Liver (tissue), 3 donors: ENCODE measurements around the gene NUTM1.
A peak's percentile ranks its signal among the peaks of the same experiment; 100 is the strongest.

Source experiments
- CTCF ChIP-seq: fragments of 150-350 bp; IDR thresholded peaks from 2 replicates; pipeline ENCODE4 v1.5.1; 2017; ENCODE audit warnings: improper control_type of control experiment, low read depth, low read length; ENCODE audit not compliant: missing input control
- EGR1 ChIP-seq, 2 donors: IDR thresholded peaks; 2 replicates each; pipeline ENCODE4 v1.6.1; 2016 to 2018; ENCODE audit warnings: antibody characterized with exemption in 2 of 2, low read depth in 2 of 2
- GABPA ChIP-seq, 2 donors: IDR thresholded peaks in 1 of 2; conservative IDR thresholded peaks in 1 of 2; 2 replicates each; pipeline ENCODE4 v1.6.1; 2016; ENCODE audit warnings: antibody characterized with exemption in 2 of 2, mild to moderate bottlenecking in 1 of 2, moderate library complexity in 1 of 2
- JUND ChIP-seq, 2 donors: IDR thresholded peaks; 2 replicates each; pipeline ENCODE4 v1.6.1; 2016; ENCODE audit warnings: antibody characterized with exemption in 2 of 2
- MAX ChIP-seq: IDR thresholded peaks from 2 replicates; pipeline ENCODE4 v1.6.1; 2016; ENCODE audit warnings: antibody characterized with exemption
- NR2F2 ChIP-seq: IDR thresholded peaks from 2 replicates; pipeline ENCODE4 v1.6.1; 2016; ENCODE audit warnings: antibody characterized with exemption
- RAD21 ChIP-seq, 2 donors: IDR thresholded peaks; 2 replicates each; pipeline ENCODE4 v1.6.1; 2016; ENCODE audit warnings: antibody characterized with exemption in 2 of 2, mild to moderate bottlenecking in 2 of 2
- REST ChIP-seq: IDR thresholded peaks from 2 replicates; pipeline ENCODE4 v1.6.1; 2016; ENCODE audit warnings: antibody characterized with exemption, mild to moderate bottlenecking
- SP1 ChIP-seq: IDR thresholded peaks from 2 replicates; pipeline ENCODE4 v1.6.1; 2018; ENCODE audit warnings: antibody characterized with exemption, mild to moderate bottlenecking
- TAF1 ChIP-seq: conservative IDR thresholded peaks from 2 replicates; pipeline ENCODE4 v1.6.1; 2016; ENCODE audit warnings: antibody characterized with exemption, mild to moderate bottlenecking
- YY1 ChIP-seq: IDR thresholded peaks from 2 replicates; pipeline ENCODE4 v1.6.1; 2016; ENCODE audit warnings: antibody characterized with exemption, mild to moderate bottlenecking
- ZBTB33 ChIP-seq: IDR thresholded peaks from 2 replicates; pipeline ENCODE4 v1.6.1; 2016; ENCODE audit warnings: antibody characterized with exemption
- donor health status: healthy.
- donor health status: healthy.

- peak; percentile 76 for TF ChIP-seq CTCF
- TF ChIP-seq RAD21 (IDR thresholded peaks at IDR 0.05) = peak; percentile 76 to 83
- TF ChIP-seq TAF1 = no peak
- TF ChIP-seq NR2F2 = no peak
- TF ChIP-seq YY1 = peak; percentile 97
- peak in 1 of 2 donors; percentile 16 for TF ChIP-seq GABPA (IDR thresholded peaks at IDR 0.05 in 1 of 2, conservative IDR thresholded peaks at IDR 0.05 in 1 of 2)
- TF ChIP-seq REST = no peak
- TF ChIP-seq JUND (IDR thresholded peaks at IDR 0.05) = no peak
- no peak for TF ChIP-seq EGR1 (IDR thresholded peaks at IDR 0.05; ENCODE audit: low read depth in 2 of 2)
- no peak for TF ChIP-seq MAX
- peak; percentile 29 for TF ChIP-seq SP1
- no peak for TF ChIP-seq ZBTB33
Measured at GRCh38 chr15:34367101-34368081, 24.3 kb downstream of the NUTM1 start, which contains the start of gene LPCAT4.
